HL-60 (cell line): ENCODE data around the gene MACROD2.

Experiments
- DNase-seq, 2 experiments: peaks; one replicate each; pipeline ENCODE4 v3.0.0-alpha.2; 2010 to 2020; ENCODE audit warnings: low read depth in 1 of 2, low spot score in 1 of 2
- H3K27ac ChIP-seq: fragments of 250-450 bp; sonication (Bioruptor Pico); replicated peaks from 2 replicates; pipeline ENCODE4 v1.5.1; 2020; ENCODE audit warnings: mild to moderate bottlenecking, moderate library complexity
- H3K27me3 ChIP-seq: fragments of 250-450 bp; sonication (Bioruptor Pico); 2 replicates; pipeline ENCODE4 v1.5.1; 2021; ENCODE audit warnings: mild to moderate bottlenecking, moderate library complexity; ENCODE audit not compliant: insufficient read depth, poor library complexity, severe bottlenecking
- H3K4me3 ChIP-seq: replicated peaks from 2 replicates; pipeline ENCODE4 v1.5.1; 2011; ENCODE audit warnings: mild to moderate bottlenecking, control low read depth, low read length; ENCODE audit not compliant: insufficient read depth
- GABPA ChIP-seq: IDR thresholded peaks from 2 replicates; pipeline ENCODE4 v1.6.1; 2012; ENCODE audit warnings: low read depth
- POLR2AphosphoS5 ChIP-seq: IDR thresholded peaks from 2 replicates; pipeline ENCODE4 v1.6.1; 2012; ENCODE audit warnings: low read depth
- SPI1 ChIP-seq: IDR thresholded peaks from 2 replicates; pipeline ENCODE4 v1.6.1; 2012; ENCODE audit warnings: low read depth, mild to moderate bottlenecking, borderline replicate concordance
- TF ChIP-seq, protein P1 (sequence below): IDR thresholded peaks from one replicate; pipeline ENCODE4 v1.5.1; 2011; ENCODE audit warnings: low read length, control low read depth, inconsistent platforms; ENCODE audit not compliant: insufficient read depth
- TF ChIP-seq, protein P2 (sequence below): IDR thresholded peaks from 2 replicates; pipeline ENCODE4 v1.6.1; 2012; ENCODE audit warnings: low read depth; ENCODE audit not compliant: insufficient replicate concordance

MACROD2 gene

DNA sequence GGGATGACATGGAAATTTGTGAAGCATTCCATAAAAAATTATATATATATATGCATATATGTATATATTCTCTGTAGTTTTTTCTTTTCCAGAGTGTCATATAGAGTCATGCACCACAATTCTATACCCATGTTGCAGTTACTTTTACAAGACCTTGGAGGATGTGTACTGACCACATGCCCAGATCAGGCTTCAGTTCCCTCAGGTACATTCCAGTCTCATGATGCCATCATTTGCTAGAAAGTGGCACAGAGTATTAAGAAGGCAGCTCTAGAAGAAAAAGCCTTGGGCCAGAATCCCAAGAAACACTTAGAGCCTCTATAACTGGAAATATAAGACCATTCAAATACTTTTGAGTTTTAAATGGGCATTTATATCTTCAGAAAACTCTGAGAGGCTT, 1027.6 kb downstream of the MACROD2 start:
- H3K27ac ChIP-seq = no peak overlapping the region
- H3K27me3 ChIP-seq = no peaks in the 10 kb centered on the region
- no peak overlapping the region for H3K4me3 ChIP-seq
- TF ChIP-seq, protein P1, sequence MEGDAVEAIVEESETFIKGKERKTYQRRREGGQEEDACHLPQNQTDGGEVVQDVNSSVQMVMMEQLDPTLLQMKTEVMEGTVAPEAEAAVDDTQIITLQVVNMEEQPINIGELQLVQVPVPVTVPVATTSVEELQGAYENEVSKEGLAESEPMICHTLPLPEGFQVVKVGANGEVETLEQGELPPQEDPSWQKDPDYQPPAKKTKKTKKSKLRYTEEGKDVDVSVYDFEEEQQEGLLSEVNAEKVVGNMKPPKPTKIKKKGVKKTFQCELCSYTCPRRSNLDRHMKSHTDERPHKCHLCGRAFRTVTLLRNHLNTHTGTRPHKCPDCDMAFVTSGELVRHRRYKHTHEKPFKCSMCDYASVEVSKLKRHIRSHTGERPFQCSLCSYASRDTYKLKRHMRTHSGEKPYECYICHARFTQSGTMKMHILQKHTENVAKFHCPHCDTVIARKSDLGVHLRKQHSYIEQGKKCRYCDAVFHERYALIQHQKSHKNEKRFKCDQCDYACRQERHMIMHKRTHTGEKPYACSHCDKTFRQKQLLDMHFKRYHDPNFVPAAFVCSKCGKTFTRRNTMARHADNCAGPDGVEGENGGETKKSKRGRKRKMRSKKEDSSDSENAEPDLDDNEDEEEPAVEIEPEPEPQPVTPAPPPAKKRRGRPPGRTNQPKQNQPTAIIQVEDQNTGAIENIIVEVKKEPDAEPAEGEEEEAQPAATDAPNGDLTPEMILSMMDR = no peak
- TF ChIP-seq POLR2AphosphoS5 = no peak
- TF ChIP-seq SPI1 = no peak
- TF ChIP-seq, protein P2, sequence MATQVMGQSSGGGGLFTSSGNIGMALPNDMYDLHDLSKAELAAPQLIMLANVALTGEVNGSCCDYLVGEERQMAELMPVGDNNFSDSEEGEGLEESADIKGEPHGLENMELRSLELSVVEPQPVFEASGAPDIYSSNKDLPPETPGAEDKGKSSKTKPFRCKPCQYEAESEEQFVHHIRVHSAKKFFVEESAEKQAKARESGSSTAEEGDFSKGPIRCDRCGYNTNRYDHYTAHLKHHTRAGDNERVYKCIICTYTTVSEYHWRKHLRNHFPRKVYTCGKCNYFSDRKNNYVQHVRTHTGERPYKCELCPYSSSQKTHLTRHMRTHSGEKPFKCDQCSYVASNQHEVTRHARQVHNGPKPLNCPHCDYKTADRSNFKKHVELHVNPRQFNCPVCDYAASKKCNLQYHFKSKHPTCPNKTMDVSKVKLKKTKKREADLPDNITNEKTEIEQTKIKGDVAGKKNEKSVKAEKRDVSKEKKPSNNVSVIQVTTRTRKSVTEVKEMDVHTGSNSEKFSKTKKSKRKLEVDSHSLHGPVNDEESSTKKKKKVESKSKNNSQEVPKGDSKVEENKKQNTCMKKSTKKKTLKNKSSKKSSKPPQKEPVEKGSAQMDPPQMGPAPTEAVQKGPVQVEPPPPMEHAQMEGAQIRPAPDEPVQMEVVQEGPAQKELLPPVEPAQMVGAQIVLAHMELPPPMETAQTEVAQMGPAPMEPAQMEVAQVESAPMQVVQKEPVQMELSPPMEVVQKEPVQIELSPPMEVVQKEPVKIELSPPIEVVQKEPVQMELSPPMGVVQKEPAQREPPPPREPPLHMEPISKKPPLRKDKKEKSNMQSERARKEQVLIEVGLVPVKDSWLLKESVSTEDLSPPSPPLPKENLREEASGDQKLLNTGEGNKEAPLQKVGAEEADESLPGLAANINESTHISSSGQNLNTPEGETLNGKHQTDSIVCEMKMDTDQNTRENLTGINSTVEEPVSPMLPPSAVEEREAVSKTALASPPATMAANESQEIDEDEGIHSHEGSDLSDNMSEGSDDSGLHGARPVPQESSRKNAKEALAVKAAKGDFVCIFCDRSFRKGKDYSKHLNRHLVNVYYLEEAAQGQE = no peak
- no peak for TF ChIP-seq GABPA
- no peak for DNase-seq

DNA sequence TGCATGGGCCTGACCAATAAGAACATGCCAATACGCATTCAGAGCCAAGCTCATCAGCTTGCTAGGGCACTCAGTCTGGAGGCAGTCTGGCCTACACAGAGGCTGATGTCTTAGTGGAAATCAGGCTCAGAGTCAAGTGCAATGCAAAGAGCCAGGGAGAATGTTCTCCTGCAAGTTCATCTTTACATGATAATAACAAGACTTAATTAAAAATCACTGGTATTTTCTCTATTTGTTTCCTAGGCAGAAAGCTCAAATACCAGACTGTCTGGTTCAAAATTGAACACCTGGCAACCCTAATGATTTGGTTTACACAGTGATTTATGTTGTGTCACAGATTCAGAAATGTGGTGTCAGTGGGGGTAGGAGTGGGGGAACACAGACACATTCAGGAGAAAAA, 1031.4 kb downstream of the MACROD2 start:
- Histone ChIP-seq H3K27me3 (no peaks in the 10 kb centered on the region), H3K27ac (no peak overlapping the region), H3K4me3 (no peak overlapping the region)
- TF ChIP-seq GABPA (no peak), SPI1 (no peak), POLR2AphosphoS5 (no peak)
- TF ChIP-seq, protein P2 = no peak
- TF ChIP-seq, protein P1 = no peak
- no peak for DNase-seq

DNA sequence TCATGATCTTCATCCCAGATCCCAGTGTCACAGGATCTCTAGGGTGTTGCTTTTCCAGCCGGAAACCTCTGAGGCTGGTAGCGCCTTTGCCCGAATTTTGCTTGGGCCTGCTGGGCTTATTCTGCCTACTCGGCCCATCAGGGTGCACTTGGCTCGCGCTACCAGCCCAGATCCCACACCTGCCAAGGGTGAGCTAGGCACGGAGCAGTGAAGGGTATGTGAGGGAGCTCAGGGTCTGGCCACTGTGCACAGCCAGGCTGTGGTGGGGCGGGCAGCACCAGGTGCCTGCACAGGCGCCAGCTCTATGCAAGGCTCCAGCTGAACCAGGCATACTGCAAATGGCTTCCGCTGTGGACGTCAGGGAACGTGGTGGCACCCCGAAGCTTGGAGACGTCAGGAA, 1035.5 kb downstream of the MACROD2 start:
- no peak overlapping the region for H3K27ac ChIP-seq
- TF ChIP-seq, protein P1 = no peak
- no peak for TF ChIP-seq SPI1
- TF ChIP-seq, protein P2 = no peak
- TF ChIP-seq GABPA = no peak
- no peak for TF ChIP-seq POLR2AphosphoS5
- H3K27me3 ChIP-seq = no peaks in the 10 kb centered on the region
- H3K4me3 ChIP-seq = no peak overlapping the region
- no peak for DNase-seq
